ENCODE measurements around the gene L3MBTL1.
A peak's percentile ranks its signal among the peaks of the same experiment; 100 is the strongest.

DNA sequence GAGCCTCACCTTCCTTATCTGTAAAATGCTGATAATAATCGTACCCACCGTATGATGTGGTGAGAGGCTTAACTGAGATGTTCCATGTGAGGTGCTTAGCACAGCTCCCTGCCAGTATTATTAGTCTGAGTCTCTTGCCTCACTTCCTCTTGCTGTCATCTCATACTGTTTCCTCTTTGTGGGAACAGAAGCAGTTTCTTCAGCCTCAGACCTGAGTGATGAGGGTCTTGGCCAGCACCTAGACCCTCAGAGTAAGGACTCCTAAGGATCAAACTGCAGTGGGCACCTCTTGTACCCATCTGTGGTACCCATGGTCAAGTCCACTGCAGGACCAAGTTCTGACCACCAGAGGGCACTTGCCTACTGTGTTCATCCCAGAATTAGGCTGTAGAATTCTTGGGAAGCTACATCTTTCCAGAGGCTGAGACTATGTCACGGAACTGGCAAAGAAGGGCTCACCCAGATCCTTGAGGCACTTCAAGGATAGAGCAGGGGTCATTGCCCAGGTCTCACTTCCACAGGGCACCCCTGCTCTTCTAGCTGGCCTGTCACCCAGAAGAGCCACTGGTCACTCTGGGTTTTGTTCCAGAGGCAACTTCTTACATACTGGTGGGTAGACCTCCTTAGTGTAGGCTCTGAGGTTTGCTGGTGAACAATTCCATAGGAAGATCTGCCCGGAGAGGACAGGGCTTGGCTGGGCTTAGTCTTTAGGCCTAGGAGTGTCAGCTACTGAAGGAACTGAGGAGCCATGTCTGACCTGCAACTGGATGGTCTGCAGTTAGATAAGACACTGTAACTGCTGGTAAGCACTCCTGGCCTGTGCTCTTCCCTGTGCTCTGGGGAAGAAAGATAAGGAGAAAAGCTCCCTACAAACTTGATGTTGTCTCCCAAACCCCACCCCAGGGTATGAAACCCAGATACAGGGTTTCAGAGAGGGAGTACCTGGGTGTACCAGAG is 30.7 kb downstream of the L3MBTL1 start:
- TF ChIP-seq, protein P1, sequence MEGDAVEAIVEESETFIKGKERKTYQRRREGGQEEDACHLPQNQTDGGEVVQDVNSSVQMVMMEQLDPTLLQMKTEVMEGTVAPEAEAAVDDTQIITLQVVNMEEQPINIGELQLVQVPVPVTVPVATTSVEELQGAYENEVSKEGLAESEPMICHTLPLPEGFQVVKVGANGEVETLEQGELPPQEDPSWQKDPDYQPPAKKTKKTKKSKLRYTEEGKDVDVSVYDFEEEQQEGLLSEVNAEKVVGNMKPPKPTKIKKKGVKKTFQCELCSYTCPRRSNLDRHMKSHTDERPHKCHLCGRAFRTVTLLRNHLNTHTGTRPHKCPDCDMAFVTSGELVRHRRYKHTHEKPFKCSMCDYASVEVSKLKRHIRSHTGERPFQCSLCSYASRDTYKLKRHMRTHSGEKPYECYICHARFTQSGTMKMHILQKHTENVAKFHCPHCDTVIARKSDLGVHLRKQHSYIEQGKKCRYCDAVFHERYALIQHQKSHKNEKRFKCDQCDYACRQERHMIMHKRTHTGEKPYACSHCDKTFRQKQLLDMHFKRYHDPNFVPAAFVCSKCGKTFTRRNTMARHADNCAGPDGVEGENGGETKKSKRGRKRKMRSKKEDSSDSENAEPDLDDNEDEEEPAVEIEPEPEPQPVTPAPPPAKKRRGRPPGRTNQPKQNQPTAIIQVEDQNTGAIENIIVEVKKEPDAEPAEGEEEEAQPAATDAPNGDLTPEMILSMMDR (IDR thresholded peaks at IDR 0.05) = peak; percentile 89 to 90 (median 90)
- TF ChIP-seq POLR2A (IDR thresholded peaks at IDR 0.05) = no peak

All from testis (tissue), 2 donors.